Measurements from ENCODE around the gene ZNF429.
"Not testable (repeated sequence)": the region's sequence is repeated elsewhere in the genome, so short reads cannot be mapped to it uniquely, and the experiment has no call there.

Gene ZNF429

DNA sequence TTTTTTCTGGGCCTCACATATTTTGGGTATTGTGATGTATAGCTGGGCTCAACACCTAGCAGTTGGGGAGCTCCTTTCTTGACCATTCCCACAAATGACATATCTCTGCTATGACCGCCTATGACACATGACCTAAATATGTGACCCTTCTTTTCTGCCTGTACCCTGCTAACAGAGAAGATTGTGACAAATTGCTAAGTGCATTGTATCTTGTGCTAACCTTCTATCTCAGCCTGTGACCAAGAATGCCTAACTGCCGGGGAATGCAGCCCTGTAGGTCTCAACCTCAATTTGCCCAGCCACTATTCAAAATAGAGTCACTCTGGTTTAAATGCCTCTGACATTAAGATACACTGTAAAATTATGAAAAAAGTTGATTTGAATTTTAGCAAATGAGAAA, 6.8 kb upstream of the ZNF429 start:
- Histone ChIP-seq H3K27ac (no peak overlapping the region), H3K4me2 (no peak overlapping the region), H3K4me1 (ENCODE audit: low read depth, poor library complexity, severe bottlenecking) (no peaks in the 10 kb centered on the region), H3K4me3 (IDR thresholded peaks at IDR 0.05; ENCODE audit: insufficient read depth, low read depth, low read length) (no peak overlapping the region), H3K36me3 (ENCODE audit: insufficient read depth) (no peaks in the 10 kb centered on the region), H3K79me2 (ENCODE audit: insufficient read depth, low read depth) (no peaks in the 10 kb centered on the region), H3K27me3 (ENCODE audit: insufficient read depth, low read depth) (no peaks in the 10 kb centered on the region), H3K9ac (no peak overlapping the region), H2AFZ (ENCODE audit: low read depth) (no peak overlapping the region), H4K20me1 (ENCODE audit: insufficient read depth) (no peaks in the 10 kb centered on the region)
- TF ChIP-seq, protein P1, sequence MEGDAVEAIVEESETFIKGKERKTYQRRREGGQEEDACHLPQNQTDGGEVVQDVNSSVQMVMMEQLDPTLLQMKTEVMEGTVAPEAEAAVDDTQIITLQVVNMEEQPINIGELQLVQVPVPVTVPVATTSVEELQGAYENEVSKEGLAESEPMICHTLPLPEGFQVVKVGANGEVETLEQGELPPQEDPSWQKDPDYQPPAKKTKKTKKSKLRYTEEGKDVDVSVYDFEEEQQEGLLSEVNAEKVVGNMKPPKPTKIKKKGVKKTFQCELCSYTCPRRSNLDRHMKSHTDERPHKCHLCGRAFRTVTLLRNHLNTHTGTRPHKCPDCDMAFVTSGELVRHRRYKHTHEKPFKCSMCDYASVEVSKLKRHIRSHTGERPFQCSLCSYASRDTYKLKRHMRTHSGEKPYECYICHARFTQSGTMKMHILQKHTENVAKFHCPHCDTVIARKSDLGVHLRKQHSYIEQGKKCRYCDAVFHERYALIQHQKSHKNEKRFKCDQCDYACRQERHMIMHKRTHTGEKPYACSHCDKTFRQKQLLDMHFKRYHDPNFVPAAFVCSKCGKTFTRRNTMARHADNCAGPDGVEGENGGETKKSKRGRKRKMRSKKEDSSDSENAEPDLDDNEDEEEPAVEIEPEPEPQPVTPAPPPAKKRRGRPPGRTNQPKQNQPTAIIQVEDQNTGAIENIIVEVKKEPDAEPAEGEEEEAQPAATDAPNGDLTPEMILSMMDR (conservative IDR thresholded peaks at IDR 0.05; ENCODE audit: low read depth, low read length) = no peak

DNA sequence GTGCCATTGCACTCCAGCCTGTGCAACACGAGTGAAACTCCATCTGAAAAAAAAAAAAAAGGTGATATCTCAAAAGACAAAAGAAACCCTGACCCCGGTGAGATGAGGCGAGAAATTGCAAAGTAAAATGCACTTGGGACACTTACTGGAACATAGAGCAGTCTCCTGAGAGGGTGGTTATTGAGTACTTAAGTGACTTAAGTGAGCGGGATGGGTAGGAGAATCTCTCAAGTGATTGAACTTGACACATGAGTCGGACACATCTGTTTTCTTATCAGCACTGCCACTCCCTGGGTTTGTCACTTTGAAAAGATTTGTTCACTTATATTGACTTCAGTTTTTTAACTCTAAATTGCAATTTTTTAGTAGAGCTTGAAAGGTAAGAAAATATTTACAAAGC, 2.8 kb downstream of the ZNF429 start:
- Histone ChIP-seq H3K4me1 (ENCODE audit: low read depth, poor library complexity, severe bottlenecking) (no peaks in the 10 kb centered on the region), H3K4me2 (no peak overlapping the region), H2AFZ (ENCODE audit: low read depth) (no peak overlapping the region), H3K36me3 (ENCODE audit: insufficient read depth) (no peaks in the 10 kb centered on the region), H3K9ac (no peak overlapping the region), H3K27me3 (ENCODE audit: insufficient read depth, low read depth) (no peaks in the 10 kb centered on the region), H3K79me2 (ENCODE audit: insufficient read depth, low read depth) (no peaks in the 10 kb centered on the region), H4K20me1 (ENCODE audit: insufficient read depth) (no peaks in the 10 kb centered on the region), H3K27ac (no peak overlapping the region), H3K4me3 (IDR thresholded peaks at IDR 0.05; ENCODE audit: insufficient read depth, low read depth, low read length) (no peak overlapping the region)
- TF ChIP-seq, protein P1 (conservative IDR thresholded peaks at IDR 0.05; ENCODE audit: low read depth, low read length) = no peak

DNA sequence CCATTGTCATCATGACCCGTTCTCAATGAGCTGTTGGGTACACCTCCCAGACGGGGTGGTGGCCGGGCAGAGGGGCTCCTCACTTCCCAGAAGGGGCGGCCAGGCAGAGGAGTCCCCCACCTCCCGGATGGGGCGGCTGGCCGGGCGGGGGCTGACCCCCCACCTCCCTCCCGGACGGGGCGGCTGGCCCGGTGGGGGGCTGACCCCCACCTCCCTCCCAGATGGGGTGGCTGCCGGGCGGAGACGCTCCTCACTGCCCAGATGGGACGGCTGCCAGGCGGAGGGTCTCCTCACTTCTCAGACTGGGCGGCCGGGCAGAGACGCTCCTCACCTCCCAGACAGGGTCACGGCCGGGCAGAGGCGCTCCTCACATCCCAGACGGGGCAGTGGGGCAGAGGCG, 5.7 kb downstream of the ZNF429 start:
- not testable (repeated sequence) for H3K4me1 ChIP-seq (ENCODE audit: low read depth, poor library complexity, severe bottlenecking); H3K4me2 ChIP-seq; H2AFZ ChIP-seq (ENCODE audit: low read depth); H3K9ac ChIP-seq; H4K20me1 ChIP-seq (ENCODE audit: insufficient read depth); H3K36me3 ChIP-seq (ENCODE audit: insufficient read depth); H3K27me3 ChIP-seq (ENCODE audit: insufficient read depth, low read depth); H3K27ac ChIP-seq; H3K79me2 ChIP-seq (ENCODE audit: insufficient read depth, low read depth); H3K4me3 ChIP-seq (IDR thresholded peaks at IDR 0.05; ENCODE audit: insufficient read depth, low read depth, low read length)

DNA sequence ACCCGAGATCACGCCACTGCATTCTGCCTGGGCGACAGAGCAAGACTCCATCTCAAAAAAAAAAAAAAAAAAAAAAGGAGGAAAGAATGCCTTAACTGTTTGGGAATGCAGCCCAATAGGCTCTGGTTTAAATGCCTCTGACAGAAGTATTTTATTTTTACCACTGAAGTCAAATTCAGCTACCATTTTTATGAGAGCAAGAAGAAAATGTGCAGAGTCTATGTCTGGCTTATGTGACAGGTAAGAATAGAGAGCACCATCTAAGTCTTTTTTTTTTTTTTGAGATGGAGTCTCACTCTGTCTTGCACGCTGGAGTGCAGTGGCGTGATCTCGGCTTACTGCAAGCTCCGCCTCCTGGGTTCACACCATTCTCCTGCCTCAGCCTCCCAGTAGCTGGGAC, 7.2 kb downstream of the ZNF429 start:
- not testable (repeated sequence) for H3K27me3 ChIP-seq (ENCODE audit: insufficient read depth, low read depth); H3K79me2 ChIP-seq (ENCODE audit: insufficient read depth, low read depth)

DNA sequence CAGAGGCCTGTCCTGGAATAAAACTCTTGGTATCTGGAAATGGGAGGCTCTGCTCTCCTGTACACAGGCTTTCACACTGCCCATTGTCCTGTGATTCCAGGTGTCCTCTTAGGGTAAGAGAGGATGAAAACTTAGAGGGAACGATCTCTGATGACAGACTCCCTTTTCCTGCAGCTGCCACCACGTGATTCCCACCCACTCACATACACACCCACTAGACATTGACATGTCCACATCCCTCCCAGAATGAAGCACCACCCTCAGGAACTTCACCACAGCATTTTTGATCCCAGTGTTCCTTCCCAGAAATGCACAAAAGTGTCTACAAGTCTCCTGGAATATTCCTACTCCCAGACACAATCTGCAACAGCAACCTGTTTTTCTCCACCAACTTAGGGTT, 8.2 kb downstream of the ZNF429 start:
- H3K4me1 ChIP-seq (ENCODE audit: low read depth, poor library complexity, severe bottlenecking) = no peaks in the 10 kb centered on the region
- TF ChIP-seq, protein P1 (conservative IDR thresholded peaks at IDR 0.05; ENCODE audit: low read depth, low read length) = no peak
- no peaks in the 10 kb centered on the region for H3K36me3 ChIP-seq (ENCODE audit: insufficient read depth)
- H3K4me3 ChIP-seq (IDR thresholded peaks at IDR 0.05; ENCODE audit: insufficient read depth, low read depth, low read length) = no peak overlapping the region
- H3K27me3 ChIP-seq (ENCODE audit: insufficient read depth, low read depth) = no peaks in the 10 kb centered on the region
- no peak overlapping the region for H2AFZ ChIP-seq (ENCODE audit: low read depth)
- no peaks in the 10 kb centered on the region for H4K20me1 ChIP-seq (ENCODE audit: insufficient read depth)
- no peak overlapping the region for H3K9ac ChIP-seq
- H3K27ac ChIP-seq = no peak overlapping the region
- H3K4me2 ChIP-seq = no peak overlapping the region
- H3K79me2 ChIP-seq (ENCODE audit: insufficient read depth, low read depth) = no peaks in the 10 kb centered on the region

More for the DNA sequence above, 7.2 kb downstream of the ZNF429 start:
- H3K36me3 ChIP-seq (ENCODE audit: insufficient read depth); H3K4me1 ChIP-seq (ENCODE audit: low read depth, poor library complexity, severe bottlenecking); H3K27ac ChIP-seq; H3K9ac ChIP-seq; H3K4me3 ChIP-seq (IDR thresholded peaks at IDR 0.05; ENCODE audit: insufficient read depth, low read depth, low read length); H4K20me1 ChIP-seq (ENCODE audit: insufficient read depth); H3K4me2 ChIP-seq; H2AFZ ChIP-seq (ENCODE audit: low read depth): not testable (repeated sequence)

Data from KMS-11 (cell line).